SIG-M5 (cell line): ENCODE measurements around the gene AIG1.
"Not testable (repeated sequence)": the region's sequence is repeated elsewhere in the genome, so short reads cannot be mapped to it uniquely, and the experiment has no call there.

Source experiments
- DNase-seq: peaks from one replicate; lab custom pipeline; 2025; lab: John Stamatoyannopoulos, UW

The AIG1 gene

GRCh38 chr6:143166247-143166695 lies 105.6 kb downstream of the AIG1 start:
- DNase-seq: no peak

- no peak for DNase-seq
Measured at GRCh38 chr6:143167224-143167623, 106.5 kb downstream of the AIG1 start.

- not testable (repeated sequence) for DNase-seq
Measured at GRCh38 chr6:143168396-143168816, 107.7 kb downstream of the AIG1 start.

GRCh38 chr6:143169440-143169839 lies 108.8 kb downstream of the AIG1 start:
- DNase-seq: no peak

DNA sequence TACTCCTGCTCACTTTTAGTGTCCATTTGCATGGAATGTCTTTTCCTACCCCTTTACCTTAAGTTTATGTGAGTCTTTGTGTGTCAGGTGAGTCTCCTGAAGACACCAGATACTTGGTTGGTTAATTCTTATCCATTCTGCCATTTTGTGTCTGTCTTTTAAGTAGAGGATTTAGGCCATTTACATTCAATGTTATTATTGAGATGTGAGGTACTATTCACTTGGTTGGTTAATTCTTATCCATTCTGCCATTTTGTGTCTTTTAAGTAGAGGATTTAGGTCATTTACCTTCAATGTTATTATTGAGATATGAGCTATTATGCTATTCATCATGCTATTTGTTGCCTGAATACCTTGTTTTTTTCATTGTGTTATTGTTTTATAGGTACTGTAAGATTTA lies 113.8 kb downstream of the AIG1 start:
- DNase-seq: no peak

DNA sequence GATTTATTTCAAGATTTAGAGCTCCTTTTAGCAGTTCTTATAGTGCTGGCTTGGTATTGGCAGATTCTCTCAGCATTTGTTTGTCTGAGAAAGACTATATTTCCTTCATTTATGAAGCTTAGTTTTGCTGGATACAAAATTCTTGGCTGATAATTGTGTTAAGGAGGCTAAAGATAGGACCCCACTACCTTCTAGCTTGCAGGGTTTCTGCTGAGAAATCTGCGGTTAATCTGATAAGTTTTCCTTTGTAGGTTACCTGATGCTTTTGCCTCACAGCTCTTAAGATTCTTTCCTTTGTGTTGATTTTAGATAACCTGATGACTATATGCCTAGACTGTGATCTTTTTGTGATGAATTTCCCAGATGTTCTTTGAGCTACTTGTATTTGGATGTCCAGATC lies 114.3 kb downstream of the AIG1 start:
- no peak for DNase-seq

GRCh38 chr6:143176090-143177021 lies 115.7 kb downstream of the AIG1 start:
- DNase-seq: no peak

DNA sequence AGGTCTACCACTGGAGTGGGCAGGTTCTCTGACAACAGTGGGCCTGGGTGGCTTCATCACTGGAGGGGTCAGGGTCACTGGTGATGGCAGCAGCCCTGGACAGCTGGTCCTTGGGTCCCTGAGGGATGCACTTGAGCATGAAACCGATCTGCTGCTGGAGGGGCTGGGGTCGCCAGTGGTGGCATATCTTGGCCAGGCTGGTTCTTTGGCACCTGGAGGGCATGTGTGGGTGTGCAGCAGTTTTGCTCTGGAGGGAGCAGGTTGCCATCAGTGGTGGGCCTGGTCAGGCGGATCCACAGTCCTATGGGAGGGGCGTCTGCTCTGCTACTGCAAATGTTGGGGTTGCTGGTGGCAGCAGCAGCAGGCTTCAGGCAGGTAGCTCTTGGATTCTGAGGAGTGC lies 117.0 kb downstream of the AIG1 start:
- no peak for DNase-seq

- no peak for DNase-seq
Measured at GRCh38 chr6:143179096-143179495, 118.4 kb downstream of the AIG1 start.

DNA sequence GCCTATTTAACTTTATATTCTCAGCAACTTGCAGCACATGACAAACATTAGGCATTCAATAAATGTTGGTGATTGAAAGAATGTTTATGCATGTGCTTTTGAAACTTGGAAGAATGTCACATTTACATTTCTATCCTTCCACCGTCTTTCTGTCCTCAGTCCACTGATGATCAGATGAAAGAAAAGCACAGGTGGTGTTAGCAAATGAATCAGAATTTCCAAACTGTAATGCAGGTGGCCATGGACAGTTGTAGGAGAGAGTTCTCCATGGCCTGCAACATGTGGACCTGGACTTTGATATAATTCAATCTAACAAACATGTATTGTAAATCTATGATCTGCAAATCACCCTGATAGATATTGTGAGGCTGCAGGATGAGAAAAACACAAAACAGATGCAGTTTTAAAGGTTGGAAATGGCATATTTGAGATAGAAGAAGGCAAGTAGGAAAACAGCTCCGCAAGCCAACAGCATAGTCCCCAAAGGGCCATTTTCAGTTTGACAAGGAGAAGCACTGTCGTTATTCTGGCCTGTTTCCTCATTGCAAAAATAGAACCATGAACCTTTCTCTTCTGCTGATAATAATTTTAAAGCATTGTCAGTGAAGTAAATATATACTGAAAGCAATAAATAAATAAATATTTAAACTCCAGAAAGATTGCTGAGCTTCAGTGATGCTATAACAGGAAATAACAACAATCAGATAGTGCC lies 119.4 kb downstream of the AIG1 start:
- DNase-seq: no peak

DNA sequence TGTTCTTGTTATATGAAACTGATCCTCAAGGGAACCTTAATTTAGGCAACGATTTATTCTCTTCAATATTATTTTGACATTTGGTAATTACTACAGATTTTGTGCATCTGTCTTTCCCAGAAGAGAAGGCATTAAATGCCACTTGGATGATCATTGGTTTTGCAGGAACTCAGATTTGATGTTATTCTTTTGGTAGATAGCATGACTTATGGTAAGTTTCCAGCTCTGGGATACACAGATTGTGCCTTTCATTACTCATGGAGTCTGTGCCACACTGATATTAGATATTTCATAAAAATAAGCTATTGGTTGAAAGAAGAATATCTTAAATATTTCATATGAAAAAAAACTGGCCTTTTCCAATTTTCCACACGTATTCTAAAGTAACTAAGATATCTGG lies 120.1 kb downstream of the AIG1 start:
- no peak for DNase-seq

- no peak for DNase-seq
Measured at GRCh38 chr6:143183666-143184065, 123.0 kb downstream of the AIG1 start.

DNA sequence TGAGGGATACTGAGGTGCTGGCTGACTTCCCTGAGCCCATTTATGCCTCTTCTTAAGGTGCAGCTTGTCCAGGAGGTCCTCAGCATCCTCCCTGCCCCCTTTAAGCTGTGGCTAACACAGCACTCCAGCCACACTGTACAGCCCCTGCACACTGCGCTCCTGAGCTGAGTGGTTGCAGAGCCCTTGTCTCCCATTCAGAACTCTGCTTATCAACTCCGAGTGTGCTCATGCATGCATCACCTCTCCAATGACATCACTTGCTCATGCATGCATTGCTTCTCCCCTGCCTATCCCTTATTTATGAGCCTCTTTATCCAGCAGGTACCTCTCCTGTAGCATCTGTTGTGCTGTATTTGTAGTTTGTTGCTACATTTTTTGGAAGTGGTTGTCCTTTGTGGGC lies 124.6 kb downstream of the AIG1 start:
- DNase-seq: no peak

- DNase-seq: no peak
Measured at GRCh38 chr6:143187238-143187923, 126.7 kb downstream of the AIG1 start.

DNA sequence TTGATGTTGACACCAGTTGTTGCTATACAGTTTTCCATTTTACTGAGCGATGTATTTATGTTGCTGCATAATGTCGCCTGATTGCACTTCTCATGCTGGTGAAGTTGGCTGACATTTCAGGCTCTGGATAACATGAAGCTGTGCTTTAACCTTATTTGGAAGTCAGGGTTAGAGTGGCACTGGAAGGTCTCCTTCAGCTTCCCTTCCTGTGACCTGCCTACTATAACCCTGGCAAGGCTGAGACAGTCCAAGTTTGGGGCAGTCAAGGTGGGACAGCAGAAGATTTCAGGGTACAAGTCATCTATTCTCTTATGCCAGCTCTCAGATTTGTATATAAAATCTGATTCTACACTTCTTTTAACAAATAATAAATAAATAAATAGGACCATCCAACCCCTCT lies 127.6 kb downstream of the AIG1 start:
- no peak for DNase-seq

GRCh38 chr6:143191361-143191760 lies 130.7 kb downstream of the AIG1 start:
- DNase-seq: no peak

- DNase-seq: no peak
Measured at GRCh38 chr6:143192766-143193165, 132.1 kb downstream of the AIG1 start.

GRCh38 chr6:143193571-143194094 lies 132.9 kb downstream of the AIG1 start:
- no peak for DNase-seq

DNA sequence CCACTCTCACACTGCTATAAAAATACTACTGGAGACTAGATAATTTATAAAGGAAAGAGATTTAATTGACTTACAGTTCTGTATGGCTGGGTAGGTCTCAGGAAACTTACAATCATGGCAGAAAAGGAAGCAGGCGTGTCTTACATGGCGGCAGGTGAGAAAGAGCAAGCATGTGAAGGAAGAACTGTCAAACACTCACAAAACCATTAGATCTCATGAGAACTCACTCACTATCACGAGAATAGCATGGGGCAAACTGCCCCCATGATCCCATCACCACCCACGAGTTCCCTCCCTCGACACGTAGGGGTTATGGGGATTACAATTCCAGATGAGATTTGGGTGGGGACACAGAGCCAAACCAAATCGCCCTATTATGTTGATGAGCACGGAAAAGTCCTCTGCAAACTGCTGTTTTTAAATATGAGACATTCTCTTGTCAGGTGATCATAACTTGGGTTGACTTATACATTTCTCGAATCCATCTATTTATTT lies 133.5 kb downstream of the AIG1 start:
- DNase-seq: no peak

GRCh38 chr6:143195349-143195845 lies 134.7 kb downstream of the AIG1 start:
- DNase-seq: no peak

DNA sequence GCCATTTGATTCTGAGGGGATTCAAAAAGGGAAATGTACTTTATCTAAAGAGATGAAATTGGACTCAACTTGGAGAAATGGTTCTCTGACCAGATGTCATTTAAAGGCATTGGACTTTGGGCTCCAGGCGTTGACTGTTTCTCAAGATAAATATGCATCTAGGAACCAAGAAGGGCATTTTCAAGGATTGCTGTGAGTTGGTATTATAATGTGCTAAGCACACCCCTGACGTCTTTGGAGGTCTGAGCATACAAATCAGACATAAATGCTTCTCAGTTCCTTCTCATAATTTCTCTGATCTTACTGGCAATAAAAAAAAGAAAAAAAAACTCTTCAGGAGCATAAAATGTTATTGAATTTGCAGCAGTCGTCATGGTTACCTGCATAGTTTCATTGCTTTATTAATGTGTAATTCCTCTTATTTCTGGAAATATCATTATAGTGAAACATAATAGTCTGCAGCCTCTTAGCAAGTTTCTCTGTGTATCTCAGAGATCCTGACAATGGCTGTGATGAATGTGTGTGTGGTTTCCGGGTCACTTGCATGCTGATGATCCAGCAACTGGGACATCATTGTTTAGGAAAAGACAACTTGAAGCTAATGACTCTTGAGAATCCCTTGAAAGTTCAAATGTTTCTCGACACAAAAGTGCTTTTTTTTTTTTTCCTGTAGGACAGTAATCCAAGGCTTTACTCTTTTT lies 136.0 kb downstream of the AIG1 start:
- no peak for DNase-seq
